SU-DHL-6 (cell line): Measurements from ENCODE around the gene RNF146.

ENCODE experiments used
- CTCF ChIP-seq: fragments of 200-600 bp; sonication (generic); IDR thresholded peaks from one replicate; pipeline ENCODE4 v1.5.1; 2017; ENCODE audit warnings: antibody characterized with exemption, mild to moderate bottlenecking, low read length, moderate library complexity; ENCODE audit not compliant: insufficient read depth, poor library complexity, severe bottlenecking
- EZH2phosphoT487 ChIP-seq: fragments of 200-600 bp; sonication (generic), shearing (Covaris generic); conservative IDR thresholded peaks from 2 replicates; pipeline ENCODE4 v1.6.1; 2018; ENCODE audit warnings: mild to moderate bottlenecking, antibody characterized with exemption, low read length, moderate library complexity, mixed read lengths

- no peak for TF ChIP-seq EZH2phosphoT487
- TF ChIP-seq CTCF = no peak
Measured at GRCh38 chr6:127247114-127248096, 19.3 kb upstream of the RNF146 start.
